Measurements from ENCODE around the gene CDCP1.

The CDCP1 gene
- long read RNA-seq, result 0 reads

GRCh38 chr3:45145681-45146614 lies at the start of gene CDCP1:
Gene CDCP1 (minus strand): TSS chr3:45146378. CDS start chr3:45146287, 91 bp downstream.
- DNase-seq (ENCODE audit: low read depth in 1 of 2, low spot score in 1 of 2), result no peak
- H3K27me3 ChIP-seq (ENCODE audit: insufficient read depth, poor library complexity, severe bottlenecking), result peaks cover 29% of the 10 kb centered on the region
- no peak within 1 kb of the TSS for H3K27ac ChIP-seq (replicated peaks)
- peak within 1 kb of the TSS; percentile 39 for H3K4me3 ChIP-seq (replicated peaks; ENCODE audit: insufficient read depth, low read length)
- no peak for TF ChIP-seq CTCF (IDR thresholded peaks at IDR 0.05; ENCODE audit: insufficient read depth, low read length)
- TF ChIP-seq GABPA (IDR thresholded peaks at IDR 0.05; ENCODE audit: low read depth), result no peak
- TF ChIP-seq POLR2AphosphoS5 (IDR thresholded peaks at IDR 0.05; ENCODE audit: low read depth), result no peak
- no peak for TF ChIP-seq REST (IDR thresholded peaks at IDR 0.05; ENCODE audit: insufficient replicate concordance, low read depth)
- no peak for TF ChIP-seq SPI1 (IDR thresholded peaks at IDR 0.05; ENCODE audit: borderline replicate concordance, low read depth)

GRCh38 chr3:45194791-45195190 lies 48.6 kb upstream of the CDCP1 start:
- Histone ChIP-seq H3K27ac (replicated peaks) (no peak overlapping the region), H3K4me3 (replicated peaks; ENCODE audit: insufficient read depth, low read length) (no peak overlapping the region), H3K27me3 (ENCODE audit: insufficient read depth, poor library complexity, severe bottlenecking) (peaks cover 6% of the 10 kb centered on the region)
- DNase-seq (ENCODE audit: low read depth in 1 of 2, low spot score in 1 of 2), result no peak
- TF ChIP-seq SPI1 (IDR thresholded peaks at IDR 0.05; ENCODE audit: borderline replicate concordance, low read depth) (no peak), REST (IDR thresholded peaks at IDR 0.05; ENCODE audit: insufficient replicate concordance, low read depth) (no peak), CTCF (IDR thresholded peaks at IDR 0.05; ENCODE audit: insufficient read depth, low read length) (no peak), GABPA (IDR thresholded peaks at IDR 0.05; ENCODE audit: low read depth) (no peak), POLR2AphosphoS5 (IDR thresholded peaks at IDR 0.05; ENCODE audit: low read depth) (no peak)

GRCh38 chr3:45191924-45192417 lies 45.8 kb upstream of the CDCP1 start:
- Histone ChIP-seq H3K27me3 (ENCODE audit: insufficient read depth, poor library complexity, severe bottlenecking) (peaks cover 6% of the 10 kb centered on the region), H3K4me3 (replicated peaks; ENCODE audit: insufficient read depth, low read length) (no peak overlapping the region), H3K27ac (replicated peaks) (no peak overlapping the region)
- TF ChIP-seq SPI1 (IDR thresholded peaks at IDR 0.05; ENCODE audit: borderline replicate concordance, low read depth) (no peak), POLR2AphosphoS5 (IDR thresholded peaks at IDR 0.05; ENCODE audit: low read depth) (no peak), CTCF (IDR thresholded peaks at IDR 0.05; ENCODE audit: insufficient read depth, low read length) (no peak), REST (IDR thresholded peaks at IDR 0.05; ENCODE audit: insufficient replicate concordance, low read depth) (no peak), GABPA (IDR thresholded peaks at IDR 0.05; ENCODE audit: low read depth) (no peak)
- DNase-seq (ENCODE audit: low read depth in 1 of 2, low spot score in 1 of 2), result no peak
